Erythroblast (primary cell): ENCODE results near the gene BMI1.
"Not testable (repeated sequence)": the region's sequence is repeated elsewhere in the genome, so short reads cannot be mapped to it uniquely, and the experiment has no call there.

ENCODE experiments used
- DNase-seq, 2 experiments: peaks; one replicate each; lab custom pipeline; 2025; lab: John Stamatoyannopoulos, UW
- GATA1 ChIP-seq: IDR thresholded peaks from 2 replicates; pipeline ENCODE4 v1.6.1; 2011; ENCODE audit warnings: low read depth, mild to moderate bottlenecking, control low read depth, low read length, moderate library complexity
- POLR2A ChIP-seq: IDR thresholded peaks from 2 replicates; pipeline ENCODE4 v1.6.1; 2011; ENCODE audit warnings: mild to moderate bottlenecking, low read length

Gene BMI1

DNA sequence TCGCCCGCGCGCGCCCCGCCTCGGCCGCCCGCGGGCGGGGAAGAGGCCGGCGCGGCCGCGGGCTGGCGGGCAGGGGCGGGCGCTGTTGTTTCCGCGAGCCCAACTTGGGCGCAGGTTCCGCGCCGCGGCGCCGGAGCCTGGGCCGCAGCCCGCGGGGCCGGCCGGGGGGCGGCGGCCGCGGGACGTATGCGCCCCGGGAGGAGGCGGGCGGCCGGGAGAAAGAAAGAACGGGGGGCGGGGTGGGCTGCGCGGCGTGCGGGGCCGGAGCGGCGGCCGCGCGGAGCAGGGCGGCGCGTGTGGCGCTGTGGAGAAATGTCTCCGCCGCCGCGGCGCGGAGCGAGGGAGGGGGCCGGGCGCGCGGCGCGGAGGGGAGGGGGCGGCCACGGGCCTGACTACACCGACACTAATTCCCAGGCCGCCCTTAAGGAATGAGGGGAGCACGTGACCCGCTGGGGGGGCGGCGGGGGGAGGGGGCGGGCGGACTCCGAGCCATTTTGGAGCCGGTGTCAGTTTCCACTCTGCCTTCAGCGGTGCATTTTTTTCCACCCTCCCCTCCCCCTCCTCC, at the start of gene BMI1:
BMI1 (plus strand) TSS at position 509 of the 565 bp plus-strand sequence. CDS start 5,351 bp downstream, outside the sequence.
- TF ChIP-seq POLR2A: no peak
- no peak for TF ChIP-seq GATA1
- peak; percentile 84 to 89 for DNase-seq

DNA sequence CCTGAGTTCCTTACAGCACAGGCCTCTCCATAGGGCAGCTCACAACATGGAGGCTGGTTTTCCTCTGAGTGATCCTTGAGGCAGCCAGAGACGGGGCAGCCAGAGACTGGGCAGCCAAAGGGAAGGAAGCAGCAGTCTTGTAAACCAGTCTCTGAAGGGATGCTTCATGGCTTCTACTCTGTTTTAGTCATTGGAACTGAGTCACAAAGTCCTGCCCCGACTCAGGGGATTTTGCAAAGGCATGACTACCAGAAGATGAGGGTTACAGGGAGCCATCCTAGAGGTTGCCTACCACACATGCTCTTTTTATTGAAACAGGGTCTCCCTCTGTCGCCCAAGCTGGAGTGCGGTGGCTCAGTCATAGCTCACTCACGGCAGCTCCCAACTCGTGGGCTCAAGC, 49.1 kb upstream of the BMI1 start:
- DNase-seq: no peak
- TF ChIP-seq POLR2A: no peak
- TF ChIP-seq GATA1: no peak

DNA sequence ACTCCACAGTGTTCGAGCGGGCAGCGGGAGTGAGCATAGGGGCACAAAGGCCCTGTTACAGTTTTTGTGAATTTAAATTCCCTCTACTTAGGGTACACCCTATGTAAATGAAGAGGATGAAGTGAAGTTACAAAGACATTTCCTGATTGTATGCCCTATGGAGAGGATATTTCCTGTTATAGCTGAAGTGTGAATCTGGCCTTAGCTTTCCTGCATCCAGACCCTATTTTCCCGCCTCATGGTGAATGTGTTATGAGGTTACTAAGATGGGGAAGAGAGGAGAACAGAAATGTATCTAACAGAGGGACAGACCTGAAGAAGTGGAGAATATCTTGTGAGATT, 42.5 kb upstream of the BMI1 start:
- TF ChIP-seq GATA1: no peak
- TF ChIP-seq POLR2A: no peak

DNA sequence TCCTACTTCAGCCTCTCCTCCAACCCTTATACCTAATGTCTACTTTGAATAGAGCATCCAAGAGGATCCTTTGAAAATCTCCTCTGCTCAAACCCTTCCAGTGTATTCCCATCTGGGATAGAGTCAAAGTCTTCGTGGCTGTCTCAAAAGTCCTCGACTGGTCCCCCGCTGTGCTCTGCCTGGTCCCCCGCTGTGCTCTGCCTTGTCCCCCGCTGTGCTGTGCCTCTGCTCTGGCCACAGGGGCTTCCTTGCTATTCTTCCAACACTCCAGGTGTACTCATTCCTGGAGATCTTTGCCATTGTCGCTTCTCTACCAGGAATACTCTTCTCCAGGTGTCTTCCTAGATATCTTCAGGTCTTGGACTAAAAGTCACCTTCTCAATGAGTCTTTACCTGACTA, 40.8 kb upstream of the BMI1 start:
- DNase-seq: no peak
- TF ChIP-seq POLR2A (no peak), GATA1 (no peak)

More for the DNA sequence above, 42.5 kb upstream of the BMI1 start:
- no peak for DNase-seq

DNA sequence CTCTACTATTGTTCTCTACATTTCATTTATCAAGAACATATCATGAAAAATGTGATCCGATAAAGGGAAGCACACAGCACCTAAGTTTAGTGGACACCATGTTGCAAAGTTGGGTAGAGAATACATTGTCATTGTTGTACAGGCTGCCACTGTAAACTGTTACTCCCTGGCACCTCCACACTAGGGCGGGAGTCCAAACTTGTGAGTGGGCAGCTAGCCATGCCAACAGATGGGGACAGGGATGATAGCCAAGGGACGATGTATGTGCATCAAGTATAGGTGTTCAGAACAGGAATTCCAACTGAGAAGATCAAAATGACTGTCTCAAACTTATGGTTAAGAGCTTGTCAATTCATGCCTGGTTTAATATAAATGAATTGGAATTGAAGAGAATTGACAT, 35.8 kb upstream of the BMI1 start:
- TF ChIP-seq POLR2A: no peak
- no peak for TF ChIP-seq GATA1
- no peak for DNase-seq

DNA sequence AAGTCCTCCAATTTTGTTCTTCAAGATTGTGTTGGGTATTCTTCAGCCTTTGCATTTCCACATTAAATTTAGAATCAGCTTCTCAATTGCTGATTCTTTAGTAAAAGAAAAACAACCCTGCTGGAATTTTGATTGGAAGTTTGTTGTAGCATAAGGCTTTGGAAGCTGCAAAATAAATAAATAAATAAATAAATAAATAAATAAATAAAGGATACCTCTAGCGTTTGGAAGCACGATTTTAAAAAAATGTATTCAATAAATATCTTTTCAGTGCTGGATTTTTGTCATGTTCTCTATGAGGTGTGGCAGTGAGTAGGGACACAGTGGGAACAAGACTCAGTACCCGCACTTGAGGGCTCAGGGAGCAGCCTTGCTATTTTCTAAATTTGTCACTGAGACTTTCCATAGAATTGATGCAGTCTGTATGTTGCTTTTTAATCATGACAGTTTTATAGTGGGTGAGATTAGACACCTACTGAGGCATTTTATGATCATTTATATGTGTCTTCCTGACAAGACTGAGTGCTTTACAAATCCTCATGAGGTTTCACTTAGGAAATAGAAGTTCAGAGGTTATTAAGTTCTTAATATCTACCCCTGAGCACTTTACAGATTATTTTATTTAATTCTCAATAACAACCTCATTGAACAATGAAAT, 27.0 kb upstream of the BMI1 start:
- TF ChIP-seq GATA1 (no peak), POLR2A (no peak)
- DNase-seq: no peak

DNA sequence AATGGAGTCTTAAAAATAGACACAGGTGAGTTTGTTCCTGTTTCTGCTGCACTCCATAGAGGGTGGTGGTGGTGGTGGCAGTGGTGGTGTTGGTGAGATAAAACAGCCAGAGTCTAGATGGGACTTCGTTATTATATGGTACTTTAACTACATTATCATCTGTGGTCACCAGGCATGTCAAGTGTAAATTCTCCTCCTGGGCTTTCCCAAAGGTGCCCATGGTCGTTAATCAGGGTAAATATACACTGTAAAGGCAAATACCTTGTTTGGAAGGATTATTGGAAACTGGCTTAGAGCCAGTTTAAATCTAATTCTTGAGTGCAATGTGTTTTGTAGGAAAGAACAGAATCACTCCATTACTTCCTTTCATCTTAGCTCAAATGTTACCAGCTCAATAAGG, 26.2 kb upstream of the BMI1 start:
- no peak for DNase-seq
- TF ChIP-seq POLR2A (no peak), GATA1 (no peak)

DNA sequence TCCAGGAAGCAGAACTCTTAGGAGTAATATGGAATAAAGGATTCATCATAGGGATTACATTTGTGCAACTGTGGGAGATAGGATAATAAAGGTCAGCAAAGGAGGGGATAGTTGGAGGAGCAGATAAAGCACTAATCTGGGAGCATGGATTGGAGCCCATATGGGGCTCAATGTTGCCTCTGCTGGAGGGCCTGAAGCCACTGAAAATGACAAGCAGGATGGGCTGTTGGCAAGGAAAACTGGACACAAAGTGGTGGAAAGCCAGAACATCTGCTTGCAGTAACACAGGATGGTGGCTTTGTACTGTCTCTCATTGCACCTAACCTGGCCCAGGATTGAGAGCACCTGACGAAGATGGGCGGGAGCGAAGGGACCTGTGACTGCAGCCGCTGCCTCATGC, 19.7 kb upstream of the BMI1 start:
- TF ChIP-seq GATA1 (no peak), POLR2A (no peak)
- no peak for DNase-seq

DNA sequence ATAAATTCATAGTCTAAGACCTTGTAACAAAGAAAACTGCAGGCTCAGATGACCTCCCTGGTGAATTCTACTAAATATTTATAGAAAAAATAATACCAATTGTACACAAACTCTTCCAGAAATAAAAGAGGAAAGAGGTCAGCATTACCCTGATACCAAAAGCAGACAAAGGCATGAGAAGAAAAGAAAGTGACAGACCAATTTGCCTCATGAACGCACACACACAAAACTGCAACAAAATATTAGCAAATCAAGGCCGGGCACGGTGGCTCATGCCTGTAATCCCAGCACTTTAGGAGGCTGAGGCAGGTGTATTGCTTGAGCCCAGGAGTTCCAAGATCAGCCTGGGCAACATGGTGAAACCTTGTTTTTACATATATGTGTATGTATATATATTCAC, 17.4 kb upstream of the BMI1 start:
- no peak for TF ChIP-seq POLR2A
- no peak for TF ChIP-seq GATA1
- DNase-seq: no peak

DNA sequence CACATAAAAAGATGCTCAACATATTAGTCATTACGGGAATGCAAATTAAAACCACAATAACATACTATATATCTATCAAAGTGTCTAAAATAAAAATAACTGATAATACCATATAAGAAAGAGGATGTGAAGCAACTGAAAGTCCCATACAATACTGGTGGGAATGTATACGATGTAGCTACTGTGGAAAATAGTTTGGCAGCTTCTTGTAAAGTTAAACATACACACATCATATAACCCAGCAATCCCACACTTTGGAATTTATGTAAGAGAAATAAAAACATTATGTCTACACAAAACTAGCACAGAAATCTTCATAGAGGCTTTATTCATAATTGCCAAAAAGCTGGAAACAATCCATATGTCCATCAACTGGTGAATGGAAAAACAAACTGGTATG, 15.2 kb upstream of the BMI1 start:
- TF ChIP-seq POLR2A (no peak), GATA1 (no peak)
- DNase-seq: no peak

DNA sequence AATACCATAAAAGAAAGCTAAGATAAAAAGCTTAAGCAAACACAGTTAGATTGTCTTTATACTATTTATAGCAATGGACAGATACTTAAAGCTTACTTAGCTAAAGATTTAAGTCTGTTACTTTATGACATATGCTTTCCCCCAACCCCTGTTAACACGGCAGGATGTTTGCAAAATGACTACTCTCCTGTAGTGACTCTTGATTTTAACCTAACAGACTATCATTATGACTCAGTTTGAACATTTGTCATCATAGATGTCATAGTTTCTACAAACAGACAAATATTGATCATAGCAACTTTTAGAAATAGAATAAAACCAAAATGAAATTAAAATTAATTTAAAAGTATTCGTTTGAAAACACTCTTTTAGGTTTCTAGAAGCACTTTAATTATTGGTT, 12.5 kb upstream of the BMI1 start:
- TF ChIP-seq GATA1 (no peak), POLR2A (no peak)
- no peak for DNase-seq

DNA sequence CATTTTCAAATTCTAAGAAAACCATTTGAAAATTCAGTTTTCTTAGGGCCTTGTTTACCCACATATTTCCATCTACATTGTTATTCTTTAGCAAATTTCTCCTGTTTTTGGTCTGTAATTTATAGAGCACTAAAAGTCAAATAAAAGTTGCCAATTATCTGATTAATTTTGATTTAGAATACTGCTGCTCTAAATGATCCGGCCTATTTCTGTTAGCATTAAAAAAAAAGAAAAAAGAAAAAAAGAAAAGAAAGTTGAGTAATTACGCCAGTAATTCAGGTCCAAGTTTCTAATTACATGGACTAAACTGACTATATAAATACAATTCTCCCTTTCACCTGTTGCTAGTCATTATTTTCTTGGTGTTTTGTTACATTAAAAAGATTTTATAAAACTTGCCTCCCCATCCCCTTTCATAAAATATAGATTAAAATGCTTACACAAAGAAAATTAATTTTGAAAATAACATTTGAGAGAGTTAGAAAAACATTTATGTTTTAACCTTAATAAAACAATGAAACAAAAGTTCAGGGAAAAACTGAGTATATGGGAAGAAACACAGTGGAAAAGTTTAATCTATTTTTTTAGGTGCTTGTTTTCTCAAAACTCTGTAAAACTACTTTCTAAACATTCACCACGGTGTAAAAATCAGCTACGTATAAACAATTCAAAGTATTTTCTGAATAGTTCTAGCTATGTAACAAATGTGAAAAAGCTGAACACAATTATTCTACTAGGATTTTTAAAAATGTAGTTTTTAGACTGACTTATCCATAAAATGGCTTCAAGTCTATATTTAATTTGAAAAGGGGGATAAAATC, 11.5 kb upstream of the BMI1 start:
- TF ChIP-seq GATA1 (no peak), POLR2A (no peak)
- no peak for DNase-seq

DNA sequence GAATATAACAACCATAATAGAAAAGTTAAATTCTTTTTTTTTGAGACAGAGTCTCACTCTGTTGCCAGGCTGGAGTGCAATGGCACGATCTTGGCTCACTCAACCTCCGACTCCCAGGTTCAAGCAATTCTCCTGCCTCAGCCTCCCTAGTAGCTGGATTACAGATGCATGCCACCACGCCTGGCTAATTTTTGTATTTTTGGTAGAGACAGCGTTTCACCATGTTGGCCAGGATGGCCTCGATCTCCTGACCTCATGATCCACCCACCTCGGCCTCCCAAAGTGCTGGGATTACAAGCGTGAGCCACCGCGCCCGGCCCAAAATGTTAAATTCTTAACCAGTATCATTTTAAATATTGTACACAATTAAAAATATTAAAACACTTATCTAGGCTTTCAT, 10.9 kb upstream of the BMI1 start:
- DNase-seq: not testable (repeated sequence)

DNA sequence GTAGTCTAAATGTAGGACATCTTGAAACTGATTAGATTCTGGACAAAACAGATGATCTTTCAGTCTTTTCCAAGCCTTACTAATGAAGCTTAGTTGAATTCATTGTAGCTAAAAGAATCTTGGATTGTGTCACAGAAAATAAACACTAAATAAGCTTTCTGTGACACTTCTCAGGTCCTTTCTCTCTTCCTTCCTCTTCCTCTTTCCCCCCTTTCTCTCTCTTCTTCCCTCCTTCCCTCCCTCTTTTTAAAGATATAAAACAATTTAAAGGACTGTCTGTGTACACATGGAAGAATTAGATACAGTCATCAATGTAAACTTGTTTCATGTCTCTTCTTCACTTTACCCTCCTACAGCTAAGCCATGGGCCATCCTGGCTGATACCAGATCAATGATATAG, 10.0 kb upstream of the BMI1 start:
- TF ChIP-seq GATA1 (no peak), POLR2A (no peak)

More for the DNA sequence above, 10.0 kb upstream of the BMI1 start:
- no peak for DNase-seq
